NT2/D1 (cell line): Measurements from ENCODE around the gene PCDHGA12.

ENCODE experiments used
- YY1 ChIP-seq: IDR thresholded peaks from 2 replicates; pipeline ENCODE4 v1.6.1; 2011; ENCODE audit not compliant: insufficient read length, insufficient read depth
- ZNF274 ChIP-seq: IDR thresholded peaks from 2 replicates; pipeline ENCODE4 v1.6.1; 2011; ENCODE audit warnings: mild to moderate bottlenecking, low read depth, low read length

- no peak for TF ChIP-seq ZNF274
- no peak for TF ChIP-seq YY1
These were observed 8.8 kb upstream of the PCDHGA12 start for GRCh38 chr5:141421489-141421855.
